ENCODE measurements around the gene FKBP11.

GRCh38 chr12:48936379-48936979, 11.2 kb upstream of the FKBP11 start:
- TF ChIP-seq CTCF (conservative IDR thresholded peaks at IDR 0.05) (peak; percentile 97), ZFX (IDR thresholded peaks at IDR 0.05) (no peak)
